Fibroblast of the conjunctiva (primary cell): ENCODE measurements around the gene FANK1.

Experiments
- DNase-seq: peaks from one replicate; pipeline ENCODE4 v3.0.0-alpha.2; 2010; ENCODE audit warnings: low read depth

FANK1 gene

DNA sequence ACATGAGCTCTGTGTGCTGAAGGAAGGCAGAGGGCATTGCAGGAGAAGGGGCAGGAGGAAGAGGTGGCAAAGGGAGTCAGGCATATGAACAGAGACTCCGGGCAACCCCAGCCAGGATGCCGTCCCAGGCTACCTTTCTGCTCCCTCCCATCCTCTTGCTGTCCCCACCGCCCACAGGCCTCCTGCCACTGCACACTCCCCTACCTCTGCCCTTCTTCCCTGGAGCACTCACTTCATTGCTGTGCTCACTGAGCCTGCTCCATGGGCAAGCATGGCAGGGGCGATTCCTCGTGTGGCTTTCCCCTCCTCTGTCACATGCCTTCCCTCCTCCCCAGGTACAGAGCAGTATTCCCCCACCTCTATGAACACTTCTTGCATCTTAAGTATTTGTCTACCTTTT, 93.4 kb downstream of the FANK1 start:
- DNase-seq, result no peak

- no peak for DNase-seq
Measured at GRCh38 chr10:125990974-125991373, 94.6 kb downstream of the FANK1 start.

DNA sequence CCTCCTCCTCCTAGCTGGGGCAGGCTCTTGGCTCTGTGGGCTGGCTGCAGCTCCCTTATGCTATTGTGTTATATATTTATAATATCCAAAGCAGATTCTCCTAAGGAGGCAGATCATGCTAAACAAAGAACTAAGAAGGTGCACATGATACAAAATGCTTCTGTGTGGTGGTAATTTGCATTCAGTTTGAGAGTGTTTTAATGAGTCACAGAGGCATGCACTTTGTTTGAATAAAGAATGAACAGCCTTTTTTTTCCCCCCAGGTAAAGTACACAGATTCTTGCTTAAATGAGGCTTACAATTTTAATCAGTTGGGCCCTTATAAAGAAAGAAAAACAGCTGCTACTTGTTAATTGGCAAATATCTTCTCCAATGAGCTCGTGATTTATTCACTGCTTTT, 95.0 kb downstream of the FANK1 start:
- DNase-seq, result no peak

DNA sequence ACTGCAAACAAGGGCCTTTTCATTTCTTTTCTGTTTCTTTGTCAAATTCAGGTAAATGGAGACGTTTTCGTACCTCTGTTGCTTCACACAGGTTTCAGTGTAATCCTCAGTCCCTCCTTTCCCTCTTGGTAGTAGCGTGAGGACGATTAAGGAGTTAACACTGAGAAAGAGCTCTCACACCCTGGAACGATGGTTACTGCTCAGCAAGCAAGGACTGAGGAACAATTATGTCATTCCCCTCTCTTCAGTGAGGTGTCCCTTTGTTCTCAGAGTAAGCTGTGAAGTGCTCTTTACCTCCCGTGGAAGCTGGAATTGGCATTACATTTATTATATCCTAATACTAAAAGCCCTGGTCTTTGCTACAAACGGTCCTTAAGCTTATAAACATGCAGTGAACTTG, 95.9 kb downstream of the FANK1 start:
- DNase-seq, result no peak

DNA sequence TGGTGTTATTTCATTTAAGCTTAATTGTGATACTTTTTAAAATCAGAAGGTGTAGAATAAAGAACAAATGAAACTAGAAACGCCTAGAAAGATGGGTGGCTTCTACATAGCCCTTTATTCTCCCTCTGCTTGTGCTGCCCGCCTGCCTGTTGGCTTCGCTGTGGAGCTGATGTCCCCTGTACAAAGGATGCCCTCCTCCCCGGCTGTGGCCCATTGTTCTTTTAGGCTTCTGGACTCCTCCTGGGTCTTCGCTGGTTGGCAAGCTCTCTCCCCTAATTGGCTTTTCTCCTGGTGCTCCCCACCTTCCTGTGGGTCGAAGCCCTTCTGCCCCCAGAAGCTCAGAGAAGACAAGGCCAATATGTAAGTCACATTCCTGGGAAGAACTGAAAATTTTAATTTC, 98.2 kb downstream of the FANK1 start:
- no peak for DNase-seq

DNA sequence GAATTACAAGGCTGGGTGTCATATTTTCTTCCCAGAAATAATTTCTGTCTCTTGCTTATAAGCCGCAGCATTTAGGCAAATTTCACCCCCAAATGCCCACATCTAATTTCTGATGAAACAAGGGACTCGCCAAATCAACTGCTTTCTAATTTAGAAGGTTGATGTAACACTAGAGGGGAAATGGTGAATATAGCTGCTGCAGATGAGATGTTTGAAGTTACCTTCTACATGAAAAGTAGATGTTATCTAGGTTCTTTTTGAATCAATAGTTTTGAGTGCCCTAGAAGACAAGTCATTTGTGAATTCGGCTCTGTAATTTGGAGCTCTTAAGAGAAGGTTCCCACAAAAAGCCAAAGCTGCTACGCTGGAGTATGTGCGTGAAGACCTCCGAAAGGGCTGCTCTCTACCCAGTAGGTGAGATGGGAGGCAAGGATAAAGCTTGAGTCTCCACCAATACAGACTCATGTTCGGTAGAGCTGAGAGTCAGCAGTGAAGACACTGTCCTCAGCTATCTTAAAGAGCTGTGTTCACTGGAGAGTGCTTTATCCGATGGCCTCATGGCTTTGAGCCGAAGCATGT, 99.5 kb downstream of the FANK1 start:
- DNase-seq, result no peak

- DNase-seq, result no peak
Measured at GRCh38 chr10:125997586-125997985, 101.2 kb downstream of the FANK1 start.

DNA sequence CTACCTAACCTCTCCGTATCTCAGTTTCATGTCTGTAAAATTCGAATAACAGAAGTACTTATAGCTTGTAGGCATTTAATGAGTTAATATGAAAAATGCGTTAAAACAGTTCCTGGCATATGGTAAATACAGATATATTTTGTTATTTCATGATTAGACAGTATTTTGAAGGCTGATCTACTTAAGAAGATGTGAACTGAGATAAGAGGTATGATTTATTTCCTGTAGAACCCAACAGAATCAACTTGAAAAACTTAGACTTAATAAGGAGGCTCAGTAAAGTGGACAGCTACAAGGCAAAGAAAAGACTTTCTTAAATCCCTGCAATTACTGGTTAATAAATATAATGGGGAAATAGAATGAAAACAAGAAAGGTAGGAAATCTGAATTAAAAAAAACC, 103.3 kb downstream of the FANK1 start:
- DNase-seq, result no peak

DNA sequence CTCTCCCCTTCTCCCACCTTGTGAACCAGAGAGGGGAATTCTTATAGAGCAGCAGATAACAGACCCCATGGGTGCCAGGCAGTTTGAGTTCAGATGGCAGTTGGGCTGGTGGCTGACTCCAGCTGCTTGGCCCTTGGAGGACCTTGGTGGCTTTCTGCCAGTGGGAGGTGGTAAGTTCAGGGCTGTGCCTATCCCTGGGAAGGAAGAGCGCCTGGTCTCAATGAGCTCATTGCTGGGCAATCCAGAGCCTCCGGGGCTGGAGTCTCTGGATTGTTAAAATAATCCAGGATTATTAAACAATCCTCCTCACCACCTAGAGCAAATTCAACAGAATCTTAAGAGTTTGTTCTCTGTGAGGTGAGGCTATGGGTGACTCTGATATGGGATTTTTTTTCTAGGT, 105.2 kb downstream of the FANK1 start:
- DNase-seq, result no peak

- no peak for DNase-seq
Measured at GRCh38 chr10:126004752-126005151, 108.4 kb downstream of the FANK1 start.

- no peak for DNase-seq
Measured at GRCh38 chr10:126006264-126006663, 109.9 kb downstream of the FANK1 start.

DNA sequence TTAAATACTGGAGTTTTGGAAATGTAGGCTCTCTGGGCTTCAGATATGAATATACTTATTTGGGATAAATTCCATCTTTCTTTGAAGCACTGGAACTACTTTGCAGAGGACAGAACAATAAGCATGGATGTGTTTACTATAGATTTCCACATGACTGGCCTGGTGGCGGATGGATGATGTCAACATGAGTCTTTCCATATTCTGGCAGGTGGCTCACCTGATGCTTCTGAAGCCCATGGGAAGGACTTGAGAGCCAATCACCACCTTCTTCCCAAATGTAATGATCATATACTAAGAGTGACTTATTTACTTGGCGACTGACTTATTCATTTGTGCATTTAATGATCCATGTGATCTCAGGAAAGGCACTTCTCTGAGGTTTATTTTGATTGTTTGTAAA, 110.5 kb downstream of the FANK1 start:
- no peak for DNase-seq

DNA sequence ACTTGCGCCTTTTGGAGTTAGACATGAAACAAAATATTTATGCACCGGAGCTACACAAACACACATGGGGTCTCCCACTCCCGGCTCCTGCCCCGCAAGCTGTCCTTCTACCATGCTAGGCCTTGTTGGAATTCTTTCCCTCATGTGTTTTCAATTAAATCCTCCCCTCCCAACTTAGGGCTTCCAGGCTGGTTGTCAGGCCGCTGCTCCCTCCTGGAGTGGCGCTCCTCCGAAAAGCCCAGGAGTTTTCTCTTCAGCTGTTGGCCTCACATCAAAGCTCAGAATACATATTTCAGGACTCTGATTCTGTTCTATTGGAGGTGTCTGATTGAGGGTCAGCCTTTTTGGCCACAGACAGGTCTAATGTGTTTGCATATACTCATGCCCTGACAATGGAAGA, 113.3 kb downstream of the FANK1 start:
- DNase-seq, result no peak

DNA sequence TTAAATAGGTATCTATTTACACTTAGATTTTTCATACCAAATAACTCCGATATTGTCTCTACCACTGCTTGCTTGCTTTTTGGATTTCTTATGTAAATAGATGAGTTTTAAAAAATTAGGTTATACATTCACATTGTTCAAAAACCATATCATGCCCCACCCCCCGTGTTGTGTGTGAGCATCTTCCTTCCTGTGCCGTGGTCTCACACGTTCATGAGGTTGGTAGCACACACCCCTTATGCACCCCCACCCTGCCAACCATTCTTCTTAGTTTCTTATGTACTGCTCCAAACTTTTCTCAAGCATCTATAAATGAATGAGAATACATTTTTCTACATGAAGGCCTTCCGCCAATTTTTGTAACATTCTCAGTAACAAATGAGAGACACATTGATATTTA, 115.6 kb downstream of the FANK1 start:
- DNase-seq, result no peak

DNA sequence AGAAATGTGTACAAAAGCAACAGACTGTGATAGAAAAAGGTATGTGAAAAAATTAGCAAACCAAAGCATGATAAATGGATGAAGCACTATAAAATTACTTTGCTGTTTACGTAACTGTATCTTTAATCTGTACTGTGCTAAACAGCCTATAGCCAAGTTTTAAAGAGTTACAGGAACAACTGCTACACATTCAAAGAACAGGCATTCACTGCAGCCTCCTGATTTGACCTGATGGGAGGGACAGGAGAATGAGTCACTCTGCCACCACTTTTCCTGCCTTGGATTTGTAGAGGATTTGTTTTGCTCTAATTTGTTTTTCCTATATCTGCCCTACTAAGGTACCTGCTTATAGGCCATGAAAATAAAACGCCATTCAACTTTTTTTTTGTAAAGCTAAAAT, 116.1 kb downstream of the FANK1 start:
- no peak for DNase-seq

DNA sequence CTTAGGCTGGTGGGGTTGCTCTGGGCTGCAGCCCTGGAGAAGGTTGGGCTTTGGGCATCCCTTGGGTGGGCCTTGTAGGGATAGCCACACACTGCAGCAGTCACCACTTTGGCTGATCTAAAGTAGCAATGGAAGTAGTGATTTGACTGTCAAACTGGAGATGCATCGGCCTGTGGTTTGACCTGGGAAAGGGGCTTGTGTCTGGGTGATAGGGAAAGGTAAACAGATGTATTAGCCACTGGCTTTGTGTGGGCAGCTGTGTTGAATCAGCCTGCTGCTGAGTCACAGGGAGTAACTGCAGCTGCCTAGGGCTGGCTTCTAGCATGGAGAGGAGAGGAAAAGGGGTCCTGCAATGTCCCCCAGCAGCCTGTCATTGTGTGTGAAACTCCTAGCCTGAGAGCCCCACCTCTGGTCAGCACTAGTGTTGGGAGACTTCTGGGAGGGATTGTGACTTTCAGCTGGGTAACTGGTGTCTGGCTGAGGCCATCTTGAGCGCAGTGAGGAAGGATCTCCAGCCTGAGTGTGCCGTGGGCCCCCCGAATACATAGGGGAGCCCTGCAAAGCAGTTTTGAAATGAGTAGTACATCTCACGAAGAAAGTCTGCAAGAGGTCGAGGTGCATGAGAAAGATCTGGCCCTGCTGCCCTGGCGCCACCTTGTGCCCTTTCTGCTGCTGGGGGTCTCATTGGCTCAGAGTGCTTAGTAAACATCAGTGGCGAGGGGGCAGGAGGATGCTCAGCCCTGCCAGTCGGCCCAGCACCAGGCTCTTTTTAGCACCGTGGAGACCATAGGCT, 117.3 kb downstream of the FANK1 start:
- DNase-seq, result peak; percentile 33

- DNase-seq, result peak; percentile 14
Measured at GRCh38 chr10:126014309-126014708, 117.9 kb downstream of the FANK1 start.

DNA sequence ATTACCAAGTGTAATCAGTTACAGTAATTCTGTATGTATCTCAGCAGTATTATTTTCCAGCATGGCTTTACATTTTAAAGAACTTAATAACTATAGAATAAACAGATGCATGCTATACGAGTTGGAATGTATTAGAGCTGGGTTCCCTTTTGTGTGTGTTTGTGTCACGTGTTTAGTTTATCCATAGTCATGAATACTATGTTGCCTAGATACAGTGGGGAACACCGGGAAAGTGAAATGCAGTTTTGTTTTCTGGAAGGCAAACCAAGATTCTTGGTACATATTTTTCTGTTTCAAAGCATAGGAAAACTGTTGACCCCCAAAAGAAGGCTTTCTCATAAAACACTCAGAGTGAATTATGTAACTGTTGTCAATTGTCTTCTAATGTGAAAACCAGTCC, 119.0 kb downstream of the FANK1 start:
- no peak for DNase-seq

DNA sequence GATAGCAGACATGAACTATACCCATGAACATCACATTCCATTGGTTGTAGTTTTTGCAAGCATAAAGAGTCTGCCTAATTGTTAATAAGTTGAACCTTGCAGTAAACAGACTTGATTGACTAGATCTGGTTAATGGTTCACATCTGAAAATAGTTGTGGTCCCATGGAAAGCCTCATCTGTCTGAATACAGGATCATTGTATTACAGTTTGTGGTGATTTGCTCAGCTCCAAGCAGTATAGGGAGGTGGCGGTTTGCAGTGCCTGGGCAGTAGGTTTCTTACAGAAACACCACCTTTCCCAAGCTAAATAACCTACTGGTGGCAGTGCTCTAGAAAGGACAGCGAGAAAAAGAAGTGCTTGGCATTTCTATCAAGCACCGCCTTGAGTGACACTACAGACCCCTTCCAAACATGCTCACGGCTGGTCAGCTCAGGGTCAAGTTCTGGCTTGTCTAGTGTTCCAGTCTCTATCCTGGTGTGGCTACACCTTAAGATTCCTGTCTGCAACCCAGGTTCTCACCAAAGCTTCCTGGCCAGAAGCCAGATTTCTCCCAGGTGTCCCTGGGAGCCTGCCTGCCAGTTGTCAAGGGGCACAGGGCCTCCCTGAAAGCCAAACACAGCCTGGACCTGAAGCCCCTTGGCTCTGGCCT, 119.9 kb downstream of the FANK1 start:
- DNase-seq, result no peak

- no peak for DNase-seq
Measured at GRCh38 chr10:126016882-126017281, 120.5 kb downstream of the FANK1 start.

DNA sequence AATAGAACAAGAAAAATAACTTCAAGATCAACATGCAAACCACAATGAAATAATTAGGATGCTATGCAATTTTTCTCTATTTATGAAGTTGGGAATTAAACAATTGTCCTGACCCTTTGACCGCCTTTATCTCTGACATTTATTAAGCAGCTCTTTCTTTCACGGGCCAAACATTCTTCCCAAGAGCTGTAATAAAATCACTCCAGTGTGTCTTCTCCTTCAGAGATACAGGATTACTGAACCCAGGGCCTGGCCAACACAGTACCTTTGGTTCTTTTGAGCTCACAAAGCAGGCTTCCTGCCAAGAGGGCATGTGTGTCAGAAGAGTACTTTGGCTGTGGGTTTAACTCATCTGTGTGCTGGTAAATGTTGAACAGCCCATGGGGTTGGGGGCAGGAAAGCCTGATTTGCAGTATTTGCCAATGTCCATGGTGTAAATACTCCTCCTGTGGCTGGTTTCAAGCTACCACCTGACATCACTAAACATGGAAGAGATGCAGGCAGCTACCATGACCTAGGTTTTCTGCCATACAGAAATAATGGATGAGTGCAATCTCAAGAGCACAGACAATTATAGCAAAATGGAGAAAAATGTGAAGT, 121.7 kb downstream of the FANK1 start:
- DNase-seq, result no peak

GRCh38 chr10:126021833-126022500, 125.6 kb downstream of the FANK1 start:
- DNase-seq, result no peak

GRCh38 chr10:126022841-126023240, 126.5 kb downstream of the FANK1 start:
- no peak for DNase-seq
